KMS-11 (cell line): ENCODE data around the gene MAD2L2.

ENCODE experiments used
- H2AFZ ChIP-seq: fragments of 200-600 bp; sonication (generic); 2 replicates; pipeline ENCODE4 v1.6.1; 2016; ENCODE audit warnings: antibody characterized with exemption, mixed run types, low read depth
- H3K27ac ChIP-seq: fragments of 200-600 bp; sonication (generic); 2 replicates; pipeline ENCODE4 v1.6.1; 2016; ENCODE audit warnings: mild to moderate bottlenecking, mixed run types
- H3K27me3 ChIP-seq: fragments of 200-600 bp; sonication (generic); 2 replicates; pipeline ENCODE4 v1.6.1; 2017; ENCODE audit warnings: mild to moderate bottlenecking, low read depth, mixed run types, moderate library complexity; ENCODE audit not compliant: insufficient read depth
- H3K36me3 ChIP-seq: fragments of 200-600 bp; sonication (generic); 2 replicates; pipeline ENCODE4 v1.6.1; 2017; ENCODE audit warnings: mild to moderate bottlenecking, mixed run types; ENCODE audit not compliant: insufficient read depth
- H3K4me1 ChIP-seq: fragments of 200-600 bp; sonication (generic); 2 replicates; pipeline ENCODE4 v1.6.1; 2016; ENCODE audit warnings: mild to moderate bottlenecking, low read depth, mixed run types; ENCODE audit not compliant: poor library complexity, severe bottlenecking
- H3K4me2 ChIP-seq: fragments of 200-600 bp; sonication (generic); 2 replicates; pipeline ENCODE4 v1.7.0; 2016; ENCODE audit warnings: mild to moderate bottlenecking, mixed run types
- H3K4me3 ChIP-seq: fragments of 200-600 bp; sonication (generic); IDR thresholded peaks from 2 replicates; pipeline ENCODE4 v1.6.1; 2017; ENCODE audit warnings: low read depth, low read length, mixed read lengths; ENCODE audit not compliant: insufficient read depth
- H3K79me2 ChIP-seq: fragments of 200-600 bp; sonication (generic); 2 replicates; pipeline ENCODE4 v1.6.1; 2016; ENCODE audit warnings: low read depth, mixed run types; ENCODE audit not compliant: insufficient read depth
- H3K9ac ChIP-seq: fragments of 200-600 bp; sonication (generic); 2 replicates; pipeline ENCODE4 v1.6.1; 2016; ENCODE audit warnings: mild to moderate bottlenecking, mixed run types
- H4K20me1 ChIP-seq: fragments of 200-600 bp; sonication (generic); 2 replicates; pipeline ENCODE4 v1.6.1; 2016; ENCODE audit warnings: mild to moderate bottlenecking, mixed run types; ENCODE audit not compliant: insufficient read depth
- CTCF ChIP-seq: fragments of 200-600 bp; sonication (generic); conservative IDR thresholded peaks from 2 replicates; pipeline ENCODE4 v1.6.1; 2017; ENCODE audit warnings: low read depth, mild to moderate bottlenecking, antibody characterized with exemption, low read length, moderate library complexity, mixed read lengths

The MAD2L2 gene

GRCh38 chr1:11728126-11728806 is 47.3 kb upstream of the MAD2L2 start:
- H3K27ac ChIP-seq = no peak overlapping the region
- H3K79me2 ChIP-seq = no peaks in the 10 kb centered on the region
- no peak overlapping the region for H3K9ac ChIP-seq
- H4K20me1 ChIP-seq = no peaks in the 10 kb centered on the region
- no peaks in the 10 kb centered on the region for H3K4me1 ChIP-seq
- TF ChIP-seq CTCF = no peak
- H2AFZ ChIP-seq = no peak overlapping the region
- peaks cover 23% of the 10 kb centered on the region; the same call in 1 of the 2 replicates for H3K27me3 ChIP-seq
- no peak overlapping the region for H3K4me2 ChIP-seq
- no peaks in the 10 kb centered on the region for H3K36me3 ChIP-seq
- H3K4me3 ChIP-seq = no peak overlapping the region

- Histone ChIP-seq H3K27ac (no peak overlapping the region), H4K20me1 (no peaks in the 10 kb centered on the region), H3K36me3 (no peaks in the 10 kb centered on the region), H3K79me2 (no peaks in the 10 kb centered on the region), H3K4me1 (no peaks in the 10 kb centered on the region), H3K9ac (no peak overlapping the region), H3K27me3 (peaks cover 30% of the 10 kb centered on the region; the same call in 1 of the 2 replicates), H2AFZ (no peak overlapping the region), H3K4me3 (no peak overlapping the region), H3K4me2 (no peak overlapping the region)
- no peak for TF ChIP-seq CTCF
These were observed 46.2 kb upstream of the MAD2L2 start for GRCh38 chr1:11727119-11727518.

- no peak for TF ChIP-seq CTCF
These were observed 44.7 kb upstream of the MAD2L2 start for GRCh38 chr1:11725616-11726015.

GRCh38 chr1:11722538-11722937 is 41.6 kb upstream of the MAD2L2 start:
- Histone ChIP-seq H3K27ac (no peak overlapping the region), H3K79me2 (no peaks in the 10 kb centered on the region), H4K20me1 (no peaks in the 10 kb centered on the region), H3K36me3 (no peaks in the 10 kb centered on the region), H3K9ac (no peak overlapping the region), H3K4me2 (no peak overlapping the region), H3K4me3 (no peak overlapping the region), H3K4me1 (peaks cover 6% of the 10 kb centered on the region), H2AFZ (no peak overlapping the region), H3K27me3 (peaks cover 57% of the 10 kb centered on the region; the same call in 1 of the 2 replicates)
- no peak for TF ChIP-seq CTCF

More at GRCh38 chr1:11725616-11726015, 44.7 kb upstream of the MAD2L2 start:
- H2AFZ ChIP-seq = no peak overlapping the region
- H3K4me2 ChIP-seq = no peak overlapping the region
- H3K4me1 ChIP-seq = no peaks in the 10 kb centered on the region
- H3K27ac ChIP-seq = no peak overlapping the region
- no peaks in the 10 kb centered on the region for H4K20me1 ChIP-seq
- no peaks in the 10 kb centered on the region for H3K36me3 ChIP-seq
- no peaks in the 10 kb centered on the region for H3K79me2 ChIP-seq
- H3K4me3 ChIP-seq = no peak overlapping the region
- H3K9ac ChIP-seq = no peak overlapping the region
- H3K27me3 ChIP-seq = peaks cover 43% of the 10 kb centered on the region; the same call in 1 of the 2 replicates
